Activated CD8-positive, alpha-beta memory T cell treated with anti-CD3 and anti-CD28 coated beads, Interleukin-2, amount 50 U/mL, for 1 hour (primary cell): ENCODE results near the gene CACNA2D3.

Source experiments
- DNase-seq: peaks from one replicate; pipeline ENCODE4 v3.0.0-alpha.2; 2020; ENCODE audit errors: extremely low read depth

CACNA2D3 gene

GRCh38 chr3:54877730-54878129 lies 755.4 kb downstream of the CACNA2D3 start:
- no peak for DNase-seq

GRCh38 chr3:54878145-54878544 lies 755.8 kb downstream of the CACNA2D3 start:
- no peak for DNase-seq

GRCh38 chr3:54882129-54882833 lies 759.9 kb downstream of the CACNA2D3 start:
- no peak for DNase-seq

GRCh38 chr3:54888162-54888561 lies 765.8 kb downstream of the CACNA2D3 start:
- no peak for DNase-seq

- no peak for DNase-seq
Measured at GRCh38 chr3:54888873-54889272, 766.5 kb downstream of the CACNA2D3 start.

- no peak for DNase-seq
Measured at GRCh38 chr3:54889731-54890130, 767.4 kb downstream of the CACNA2D3 start.

- no peak for DNase-seq
Measured at GRCh38 chr3:54891540-54891897, 769.2 kb downstream of the CACNA2D3 start.

GRCh38 chr3:54892168-54892567 lies 769.8 kb downstream of the CACNA2D3 start:
- DNase-seq: no peak

- DNase-seq: no peak
Measured at GRCh38 chr3:54895613-54896012, 773.3 kb downstream of the CACNA2D3 start.

- no peak for DNase-seq
Measured at GRCh38 chr3:54897028-54897711, 774.8 kb downstream of the CACNA2D3 start.

GRCh38 chr3:54899273-54899672 lies 776.9 kb downstream of the CACNA2D3 start:
- DNase-seq: no peak

GRCh38 chr3:54900838-54901591 lies 778.7 kb downstream of the CACNA2D3 start:
- no peak for DNase-seq

GRCh38 chr3:54901906-54902685 lies 779.7 kb downstream of the CACNA2D3 start:
- no peak for DNase-seq

- no peak for DNase-seq
Measured at GRCh38 chr3:54905261-54905888, 783.0 kb downstream of the CACNA2D3 start.

GRCh38 chr3:54905920-54906319 lies 783.6 kb downstream of the CACNA2D3 start:
- DNase-seq: no peak

GRCh38 chr3:54906763-54907162 lies 784.4 kb downstream of the CACNA2D3 start:
- no peak for DNase-seq

- DNase-seq: no peak
Measured at GRCh38 chr3:54909191-54909590, 786.8 kb downstream of the CACNA2D3 start.

GRCh38 chr3:54914180-54914579 lies 791.8 kb downstream of the CACNA2D3 start:
- no peak for DNase-seq

GRCh38 chr3:54915181-54915580 lies 792.8 kb downstream of the CACNA2D3 start:
- DNase-seq: no peak

GRCh38 chr3:54915976-54916375 lies 793.6 kb downstream of the CACNA2D3 start:
- no peak for DNase-seq

GRCh38 chr3:54916732-54917131 lies 794.4 kb downstream of the CACNA2D3 start:
- DNase-seq: no peak

GRCh38 chr3:54917174-54917573 lies 794.8 kb downstream of the CACNA2D3 start:
- no peak for DNase-seq
